ENCODE data around the gene STPG1.

STPG1 gene

GRCh38 chr1:24391882-24392603 lies 21.5 kb downstream of the STPG1 start:
- DNase-seq, result peak in 1 of 2 donors; percentile 46

- peak; percentile 69 to 82 for DNase-seq
These were observed 22.4 kb downstream of the STPG1 start for GRCh38 chr1:24390924-24391782.

GRCh38 chr1:24389231-24389678 lies 24.3 kb downstream of the STPG1 start:
- DNase-seq, result no peak

- no peak for DNase-seq
These were observed 25.2 kb downstream of the STPG1 start for GRCh38 chr1:24388331-24388885.

- DNase-seq, result no peak
These were observed 25.9 kb downstream of the STPG1 start for GRCh38 chr1:24387636-24388175.

- DNase-seq, result no peak
These were observed 26.7 kb downstream of the STPG1 start for GRCh38 chr1:24386931-24387330.

- no peak for DNase-seq
These were observed 27.3 kb downstream of the STPG1 start for GRCh38 chr1:24386241-24386640.

GRCh38 chr1:24385160-24385940 lies 28.2 kb downstream of the STPG1 start:
- no peak for DNase-seq

- peak; percentile 73 to 83 for DNase-seq
These were observed 29.1 kb downstream of the STPG1 start for GRCh38 chr1:24384251-24385090.

- no peak for DNase-seq
These were observed 30.1 kb downstream of the STPG1 start for GRCh38 chr1:24383381-24383940.

GRCh38 chr1:24382165-24382577 lies 31.4 kb downstream of the STPG1 start:
- DNase-seq, result no peak

GRCh38 chr1:24381256-24381655 lies 32.3 kb downstream of the STPG1 start:
- no peak for DNase-seq

GRCh38 chr1:24380508-24380907 lies 33.1 kb downstream of the STPG1 start:
- DNase-seq, result no peak

- no peak for DNase-seq
These were observed 33.8 kb downstream of the STPG1 start for GRCh38 chr1:24379733-24380315.

GRCh38 chr1:24374891-24375786 lies 38.4 kb downstream of the STPG1 start:
- no peak for DNase-seq

GRCh38 chr1:24373710-24374109 lies 39.9 kb downstream of the STPG1 start:
- DNase-seq, result no peak

- DNase-seq, result no peak
These were observed 40.5 kb downstream of the STPG1 start for GRCh38 chr1:24373044-24373443.

GRCh38 chr1:24369801-24370200 lies 43.8 kb downstream of the STPG1 start:
- DNase-seq, result no peak

- no peak for DNase-seq
These were observed 44.4 kb downstream of the STPG1 start for GRCh38 chr1:24369199-24369598.

- DNase-seq, result no peak
These were observed 46.9 kb downstream of the STPG1 start for GRCh38 chr1:24366707-24367106.
